ENCODE results near the gene DLG2.
"Not testable (repeated sequence)": the region's sequence is repeated elsewhere in the genome, so short reads cannot be mapped to it uniquely, and the experiment has no call there.

- TF ChIP-seq, protein P1, sequence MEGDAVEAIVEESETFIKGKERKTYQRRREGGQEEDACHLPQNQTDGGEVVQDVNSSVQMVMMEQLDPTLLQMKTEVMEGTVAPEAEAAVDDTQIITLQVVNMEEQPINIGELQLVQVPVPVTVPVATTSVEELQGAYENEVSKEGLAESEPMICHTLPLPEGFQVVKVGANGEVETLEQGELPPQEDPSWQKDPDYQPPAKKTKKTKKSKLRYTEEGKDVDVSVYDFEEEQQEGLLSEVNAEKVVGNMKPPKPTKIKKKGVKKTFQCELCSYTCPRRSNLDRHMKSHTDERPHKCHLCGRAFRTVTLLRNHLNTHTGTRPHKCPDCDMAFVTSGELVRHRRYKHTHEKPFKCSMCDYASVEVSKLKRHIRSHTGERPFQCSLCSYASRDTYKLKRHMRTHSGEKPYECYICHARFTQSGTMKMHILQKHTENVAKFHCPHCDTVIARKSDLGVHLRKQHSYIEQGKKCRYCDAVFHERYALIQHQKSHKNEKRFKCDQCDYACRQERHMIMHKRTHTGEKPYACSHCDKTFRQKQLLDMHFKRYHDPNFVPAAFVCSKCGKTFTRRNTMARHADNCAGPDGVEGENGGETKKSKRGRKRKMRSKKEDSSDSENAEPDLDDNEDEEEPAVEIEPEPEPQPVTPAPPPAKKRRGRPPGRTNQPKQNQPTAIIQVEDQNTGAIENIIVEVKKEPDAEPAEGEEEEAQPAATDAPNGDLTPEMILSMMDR (IDR thresholded peaks at IDR 0.05), result not testable (repeated sequence)
- not testable (repeated sequence) for TF ChIP-seq POLR2AphosphoS5 (IDR thresholded peaks at IDR 0.05)
Measured at GRCh38 chr11:85229723-85230122, 397.4 kb downstream of the DLG2 start.
